Peyer's patch (tissue), 4 donors: ENCODE results near the gene ZXDB. TPM values are rescaled to one million over a fixed set of nuclear protein-coding genes. Genes with fewer than 3 reads are reported as not detected.
"Not testable (repeated sequence)": the region's sequence is repeated elsewhere in the genome, so short reads cannot be mapped to it uniquely, and the experiment has no call there.

ENCODE experiments used
- DNase-seq, 3 donors: peaks; one replicate each; pipeline ENCODE4 v3.0.0-alpha.2; 2017 to 2019
- H3K27ac ChIP-seq, 4 donors: fragments of 200-600 bp; sonication (generic); one replicate each; pipeline ENCODE4 v1.5.1; 2016 to 2019
- H3K27me3 ChIP-seq, 2 donors: fragments of 200-600 bp; sonication (generic); one replicate each; pipeline ENCODE4 v1.5.1; 2019
- H3K36me3 ChIP-seq, 3 donors: fragments of 200-600 bp; sonication (generic); one replicate each; pipeline ENCODE4 v1.5.1; 2016 to 2019
- H3K4me1 ChIP-seq, 4 donors: fragments of 200-600 bp; sonication (generic); one replicate each; pipeline ENCODE4 v1.5.1; 2016 to 2019
- H3K4me3 ChIP-seq, 4 donors: fragments of 200-600 bp; sonication (generic); 1 replicate in 3 of 4; 2 replicates in 1 of 4; pipeline ENCODE4 v1.5.1; 2016 to 2019; ENCODE audit warnings: mild to moderate bottlenecking in 1 of 4
- H3K9me3 ChIP-seq, 4 donors: fragments of 200-600 bp; sonication (generic); one replicate each; pipeline ENCODE4 v1.5.1; 2016 to 2019; ENCODE audit warnings: mild to moderate bottlenecking in 1 of 4
- CTCF ChIP-seq, 6 experiments: fragments of 450-650 bp in 4 of 6; fragments of 200-600 bp in 2 of 6; sonication (generic) in 1 of 6; IDR thresholded peaks; one replicate each; pipeline ENCODE4 v1.5.1; 2017 to 2019; ENCODE audit warnings: antibody characterized with exemption in 6 of 6, mild to moderate bottlenecking in 3 of 6, moderate library complexity in 1 of 6
- POLR2A ChIP-seq, 2 donors: fragments of 450-650 bp; IDR thresholded peaks; one replicate each; pipeline ENCODE4 v1.5.1; 2017; ENCODE audit warnings: antibody characterized with exemption in 2 of 2, mild to moderate bottlenecking in 2 of 2, moderate library complexity in 2 of 2
- total RNA-seq, 4 donors: library from RNA; depleted of rRNA; stranded (reverse); fragments of >200 nt; gene quantifications; one replicate each; pipeline ENCODE4 v1.1.0, GENCODE V29; 2016

Gene ZXDB
- total RNA-seq, 4 donors from 2014 or later = 5.1 to 11.7 (median 7.2) TPM

DNA sequence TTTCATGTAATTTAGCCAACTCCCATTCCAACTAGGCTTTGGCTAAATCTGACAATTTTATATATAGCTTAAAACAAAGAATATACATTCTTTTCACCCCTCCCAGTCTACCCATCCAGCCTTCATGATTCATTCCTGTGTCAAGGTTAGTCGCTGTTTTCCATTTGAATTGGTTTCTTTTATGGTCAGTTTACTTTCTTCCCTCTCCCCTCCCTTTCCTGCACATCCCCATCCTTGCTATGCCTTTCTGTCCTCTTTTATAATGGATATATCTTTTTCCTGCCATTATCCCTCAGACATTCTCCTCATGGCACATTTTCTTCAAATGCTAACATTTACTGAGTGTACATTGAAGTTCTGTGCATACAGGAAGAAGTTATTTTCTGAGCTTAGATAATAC lies 4.7 kb downstream of the ZXDB start:
- peak overlapping the region in 1 of 4 donors; percentile 3 for H3K4me3 ChIP-seq
- H3K4me1 ChIP-seq = no peaks in the 10 kb centered on the region
- H3K9me3 ChIP-seq = no peaks in the 10 kb centered on the region
- TF ChIP-seq POLR2A (IDR thresholded peaks at IDR 0.05) = no peak
- H3K36me3 ChIP-seq = no peaks in the 10 kb centered on the region
- H3K27me3 ChIP-seq = no peaks in the 10 kb centered on the region
- no peak overlapping the region for H3K27ac ChIP-seq
- DNase-seq = no peak

DNA sequence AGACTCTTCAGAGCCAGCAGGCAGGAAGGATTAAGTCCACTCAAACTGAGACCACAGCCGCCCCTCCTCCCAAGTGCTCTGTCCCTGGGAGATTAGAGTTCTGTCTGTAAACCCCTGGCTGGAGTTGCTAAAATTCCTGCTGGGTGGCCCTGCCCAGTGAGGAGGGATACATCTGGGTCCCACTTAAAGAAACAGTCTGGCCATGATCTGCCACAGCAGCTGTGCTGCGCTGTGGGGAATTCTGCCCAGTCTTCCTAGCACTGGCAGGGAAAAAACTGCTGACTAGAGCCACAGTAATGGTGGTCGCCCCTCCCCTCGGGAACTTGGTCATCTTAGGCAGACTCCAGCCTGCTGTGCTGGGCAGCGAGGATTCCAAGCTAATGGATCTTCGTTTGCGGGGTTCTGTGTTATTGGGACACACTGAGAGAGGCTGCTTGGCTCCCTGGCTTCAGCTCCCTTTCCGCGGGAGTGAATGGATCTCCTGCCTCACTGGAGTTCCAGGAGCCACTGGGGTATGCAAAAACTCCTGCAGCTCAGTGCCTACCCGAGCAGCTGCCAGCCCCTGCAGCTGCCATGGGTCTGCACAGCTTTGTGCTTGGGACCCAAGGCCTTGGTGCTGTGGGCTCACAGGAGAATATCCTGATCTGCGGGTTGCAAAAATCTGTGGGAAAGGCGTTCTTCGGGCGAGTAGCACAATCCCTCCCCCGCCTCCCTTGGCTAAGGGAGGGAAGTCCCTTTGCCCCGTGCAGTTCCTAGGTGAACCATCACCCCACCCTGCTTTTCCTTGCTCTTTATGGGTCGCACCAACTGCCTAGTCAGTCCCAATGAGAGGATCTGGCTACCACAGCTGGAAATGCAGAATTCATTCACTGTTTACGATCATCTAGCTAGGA lies 15.7 kb downstream of the ZXDB start:
- no peaks in the 10 kb centered on the region for H3K36me3 ChIP-seq
- no peaks in the 10 kb centered on the region for H3K27me3 ChIP-seq
- no peak overlapping the region for H3K4me3 ChIP-seq
- H3K4me1 ChIP-seq = no peaks in the 10 kb centered on the region
- no peak overlapping the region for H3K27ac ChIP-seq
- TF ChIP-seq CTCF (IDR thresholded peaks at IDR 0.05) = no peak
- H3K9me3 ChIP-seq = no peaks in the 10 kb centered on the region
- no peak for DNase-seq

DNA sequence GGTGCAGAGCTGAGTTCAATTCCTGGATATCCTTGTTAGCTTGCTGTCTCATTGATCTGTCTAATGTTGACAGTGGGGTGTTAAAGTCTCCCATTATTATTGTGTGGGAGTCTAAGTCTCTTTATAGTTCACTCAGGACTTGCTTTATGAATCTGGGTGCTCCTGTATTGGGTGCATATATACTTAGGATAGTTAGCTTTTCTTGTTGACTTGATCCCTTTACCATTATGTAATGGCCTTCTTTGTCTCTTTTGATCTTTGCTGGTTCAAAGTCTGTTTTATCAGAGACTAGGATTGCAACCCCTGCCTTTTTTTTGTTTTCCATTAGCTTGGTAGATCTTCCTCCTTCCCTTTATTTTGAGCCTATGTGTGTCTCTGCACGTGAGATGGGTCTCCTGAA lies 21.5 kb downstream of the ZXDB start:
- not testable (repeated sequence) for H3K27me3 ChIP-seq, DNase-seq, H3K27ac ChIP-seq, H3K4me3 ChIP-seq, H3K36me3 ChIP-seq, H3K9me3 ChIP-seq, H3K4me1 ChIP-seq

- H3K27me3 ChIP-seq, H3K4me1 ChIP-seq, H3K9me3 ChIP-seq, DNase-seq, H3K4me3 ChIP-seq, H3K27ac ChIP-seq, H3K36me3 ChIP-seq: not testable (repeated sequence)
These were observed 37.6 kb downstream of the ZXDB start for GRCh38 chrX:57629438-57629837.

- Histone ChIP-seq H3K4me1 (no peaks in the 10 kb centered on the region), H3K36me3 (no peaks in the 10 kb centered on the region), H3K27me3 (no peaks in the 10 kb centered on the region), H3K9me3 (no peaks in the 10 kb centered on the region), H3K4me3 (no peak overlapping the region), H3K27ac (no peak overlapping the region)
- no peak for DNase-seq
- TF ChIP-seq CTCF (IDR thresholded peaks at IDR 0.05) (no peak), POLR2A (IDR thresholded peaks at IDR 0.05) (no peak)
These were observed 48.8 kb downstream of the ZXDB start for GRCh38 chrX:57640674-57641016.

- TF ChIP-seq POLR2A (IDR thresholded peaks at IDR 0.05) (no peak), CTCF (IDR thresholded peaks at IDR 0.05) (no peak)
- no peaks in the 10 kb centered on the region for H3K27me3 ChIP-seq
These were observed 49.5 kb downstream of the ZXDB start for GRCh38 chrX:57641338-57641737.

GRCh38 chrX:57643698-57644097 lies 51.9 kb downstream of the ZXDB start:
- TF ChIP-seq CTCF (IDR thresholded peaks at IDR 0.05) (no peak), POLR2A (IDR thresholded peaks at IDR 0.05) (no peak)
- no peak for DNase-seq
- Histone ChIP-seq H3K36me3 (no peaks in the 10 kb centered on the region), H3K27ac (no peak overlapping the region), H3K27me3 (no peaks in the 10 kb centered on the region), H3K4me3 (no peak overlapping the region), H3K9me3 (no peaks in the 10 kb centered on the region), H3K4me1 (no peaks in the 10 kb centered on the region)

More at GRCh38 chrX:57641338-57641737, 49.5 kb downstream of the ZXDB start:
- Histone ChIP-seq H3K36me3 (no peaks in the 10 kb centered on the region), H3K27ac (no peak overlapping the region), H3K4me1 (no peaks in the 10 kb centered on the region), H3K9me3 (no peaks in the 10 kb centered on the region), H3K4me3 (no peak overlapping the region)
- no peak for DNase-seq
